Measurements from ENCODE around the gene AGO1. TPM values are rescaled to one million over a fixed set of nuclear protein-coding genes. Genes with fewer than 3 reads are reported as not detected.

The AGO1 gene
- total and polyA plus RNA-seq, 4 donors = 3.7 to 28.6 (median 13.4) TPM

DNA sequence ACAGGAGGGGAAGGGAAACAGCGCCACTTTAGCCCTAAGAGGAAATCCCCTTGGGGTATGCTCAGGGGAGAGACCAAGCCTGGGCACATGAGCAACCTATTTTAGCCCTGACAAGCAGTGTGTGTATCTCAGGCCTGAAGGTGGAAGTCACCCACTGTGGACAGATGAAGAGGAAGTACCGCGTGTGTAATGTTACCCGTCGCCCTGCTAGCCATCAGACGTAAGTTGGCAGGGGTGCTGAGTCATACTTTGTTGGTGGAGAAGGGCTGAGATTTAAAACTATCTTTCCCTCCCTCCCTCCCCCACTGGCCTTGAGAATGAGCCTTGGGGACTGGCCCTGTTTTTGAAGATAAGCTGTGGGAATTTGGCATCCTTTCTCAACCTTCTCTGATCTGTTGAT lies 11.2 kb downstream of the AGO1 start:
- H3K36me3 ChIP-seq (ENCODE audit: control insufficient read depth in 4 of 4, insufficient read depth in 4 of 4, low read length in 4 of 4) = peaks cover 9 to 35% (median 28%) of the 10 kb centered on the region in 4 donors

DNA sequence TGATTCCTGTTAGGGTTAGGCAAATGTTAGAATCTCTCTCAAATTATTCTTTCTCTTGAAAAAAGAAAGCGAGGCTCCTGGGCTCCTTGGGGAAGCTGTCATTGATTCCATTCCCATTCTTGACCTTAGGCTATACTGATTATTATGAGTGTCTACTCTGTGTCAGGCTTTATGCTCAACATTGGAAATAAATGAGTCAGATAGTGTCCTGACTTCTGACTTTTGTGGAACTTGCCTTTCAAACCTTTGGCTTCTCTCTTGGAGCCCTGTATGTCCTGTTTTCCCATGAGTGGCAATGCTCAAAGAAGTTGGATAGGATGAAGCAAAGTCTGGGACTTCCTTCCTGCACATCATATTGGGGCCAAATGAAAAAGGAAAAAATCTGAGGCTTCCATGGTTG lies 11.6 kb downstream of the AGO1 start:
- Histone ChIP-seq H3K27ac (ENCODE audit: low read depth in 1 of 2, low read length in 1 of 2) (no peak overlapping the region), H3K27me3 (ENCODE audit: control insufficient read depth in 3 of 3, insufficient read depth in 3 of 3, low read length in 2 of 3) (no peaks in the 10 kb centered on the region), H3K9me3 (ENCODE audit: control insufficient read depth in 4 of 4, insufficient read depth in 3 of 4, low read length in 3 of 4) (no peaks in the 10 kb centered on the region), H3K4me3 (no peak overlapping the region), H3K9ac (ENCODE audit: insufficient read depth in 1 of 2, low read length in 2 of 2) (no peak overlapping the region), H3K36me3 (ENCODE audit: control insufficient read depth in 4 of 4, insufficient read depth in 4 of 4, low read length in 4 of 4) (peaks cover 9 to 36% (median 27%) of the 10 kb centered on the region in 4 donors), H3K4me1 (ENCODE audit: control insufficient read depth in 5 of 5, insufficient read depth in 5 of 5, low read length in 5 of 5) (peaks cover 0 to 3% (median 0%) of the 10 kb centered on the region in 5 donors)
- ATAC-seq (ENCODE audit: insufficient read depth, low FRiP score) (no peak), DNase-seq (no peak)
- TF ChIP-seq, protein P1, sequence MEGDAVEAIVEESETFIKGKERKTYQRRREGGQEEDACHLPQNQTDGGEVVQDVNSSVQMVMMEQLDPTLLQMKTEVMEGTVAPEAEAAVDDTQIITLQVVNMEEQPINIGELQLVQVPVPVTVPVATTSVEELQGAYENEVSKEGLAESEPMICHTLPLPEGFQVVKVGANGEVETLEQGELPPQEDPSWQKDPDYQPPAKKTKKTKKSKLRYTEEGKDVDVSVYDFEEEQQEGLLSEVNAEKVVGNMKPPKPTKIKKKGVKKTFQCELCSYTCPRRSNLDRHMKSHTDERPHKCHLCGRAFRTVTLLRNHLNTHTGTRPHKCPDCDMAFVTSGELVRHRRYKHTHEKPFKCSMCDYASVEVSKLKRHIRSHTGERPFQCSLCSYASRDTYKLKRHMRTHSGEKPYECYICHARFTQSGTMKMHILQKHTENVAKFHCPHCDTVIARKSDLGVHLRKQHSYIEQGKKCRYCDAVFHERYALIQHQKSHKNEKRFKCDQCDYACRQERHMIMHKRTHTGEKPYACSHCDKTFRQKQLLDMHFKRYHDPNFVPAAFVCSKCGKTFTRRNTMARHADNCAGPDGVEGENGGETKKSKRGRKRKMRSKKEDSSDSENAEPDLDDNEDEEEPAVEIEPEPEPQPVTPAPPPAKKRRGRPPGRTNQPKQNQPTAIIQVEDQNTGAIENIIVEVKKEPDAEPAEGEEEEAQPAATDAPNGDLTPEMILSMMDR (IDR thresholded peaks at IDR 0.05; ENCODE audit: control extremely low read depth, extremely low read depth) = no peak
- 100% methylated on average over 1 of the region's 1 CpG for WGBS, 2 donors

More for the DNA sequence above, 11.2 kb downstream of the AGO1 start:
- Histone ChIP-seq H3K9ac (ENCODE audit: insufficient read depth in 1 of 2, low read length in 2 of 2) (no peak overlapping the region), H3K4me3 (no peak overlapping the region), H3K9me3 (ENCODE audit: control insufficient read depth in 4 of 4, insufficient read depth in 3 of 4, low read length in 3 of 4) (no peaks in the 10 kb centered on the region), H3K4me1 (ENCODE audit: control insufficient read depth in 5 of 5, insufficient read depth in 5 of 5, low read length in 5 of 5) (peaks cover 0 to 3% (median 0%) of the 10 kb centered on the region in 5 donors), H3K27ac (ENCODE audit: low read depth in 1 of 2, low read length in 1 of 2) (no peak overlapping the region), H3K27me3 (ENCODE audit: control insufficient read depth in 3 of 3, insufficient read depth in 3 of 3, low read length in 2 of 3) (no peaks in the 10 kb centered on the region)
- no peak for DNase-seq
- TF ChIP-seq, protein P1 (IDR thresholded peaks at IDR 0.05; ENCODE audit: control extremely low read depth, extremely low read depth) = no peak
- WGBS, 2 donors = 32 to 73% methylated on average over 6 of the region's 6 CpGs
- ATAC-seq (ENCODE audit: insufficient read depth, low FRiP score) = no peak

DNA sequence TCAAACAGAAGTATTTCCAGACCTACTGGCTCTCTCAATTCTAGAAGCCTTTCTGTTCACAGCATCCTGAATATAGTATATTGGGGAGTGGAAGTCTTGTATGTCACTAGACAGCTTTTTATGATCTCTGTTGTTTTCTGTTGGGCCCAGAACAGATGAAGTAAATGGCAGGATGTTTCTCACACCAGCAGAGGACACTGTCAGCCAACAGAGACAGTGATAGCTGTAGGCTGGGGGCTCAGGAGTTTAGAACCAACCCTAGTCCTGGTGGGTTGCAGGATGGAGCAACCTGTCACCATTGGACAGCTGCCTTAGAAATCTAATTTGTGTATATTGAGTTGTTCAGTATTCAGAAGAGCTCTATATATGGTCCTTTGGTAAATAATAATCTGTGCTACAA lies 16.9 kb downstream of the AGO1 start:
- no peak overlapping the region for H3K9ac ChIP-seq (ENCODE audit: insufficient read depth in 1 of 2, low read length in 2 of 2)
- ATAC-seq (ENCODE audit: insufficient read depth, low FRiP score) (no peak), DNase-seq (no peak)
- H3K4me3 ChIP-seq = no peak overlapping the region
- H3K27ac ChIP-seq (ENCODE audit: low read depth in 1 of 2, low read length in 1 of 2) = no peak overlapping the region
- TF ChIP-seq, protein P1 (IDR thresholded peaks at IDR 0.05; ENCODE audit: control extremely low read depth, extremely low read depth) = no peak
- no peaks in the 10 kb centered on the region for H3K27me3 ChIP-seq (ENCODE audit: control insufficient read depth in 3 of 3, insufficient read depth in 3 of 3, low read length in 2 of 3)
- peaks cover 19 to 35% (median 20%) of the 10 kb centered on the region in 4 donors for H3K36me3 ChIP-seq (ENCODE audit: control insufficient read depth in 4 of 4, insufficient read depth in 4 of 4, low read length in 4 of 4)
- no peaks in the 10 kb centered on the region for H3K9me3 ChIP-seq (ENCODE audit: control insufficient read depth in 4 of 4, insufficient read depth in 3 of 4, low read length in 3 of 4)
- no peaks in the 10 kb centered on the region for H3K4me1 ChIP-seq (ENCODE audit: control insufficient read depth in 5 of 5, insufficient read depth in 5 of 5, low read length in 5 of 5)

DNA sequence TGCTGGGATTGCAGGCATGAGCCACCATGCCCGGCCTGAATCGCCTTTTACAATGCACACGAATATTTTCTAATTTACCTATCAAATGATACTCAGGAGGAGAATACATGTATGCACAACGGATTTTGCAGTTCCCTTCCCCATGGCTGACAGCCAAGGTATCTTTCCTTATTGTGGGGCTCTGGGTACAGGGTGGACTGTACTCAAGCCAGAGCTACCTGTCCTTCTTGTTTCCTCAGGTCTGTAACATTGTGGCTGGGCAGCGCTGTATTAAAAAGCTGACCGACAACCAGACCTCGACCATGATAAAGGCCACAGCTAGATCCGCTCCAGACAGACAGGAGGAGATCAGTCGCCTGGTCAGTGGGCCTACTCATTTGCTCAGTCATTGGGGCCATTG lies 18.2 kb downstream of the AGO1 start:
- 96 to 98% methylated on average over 9 of the region's 9 CpGs for WGBS, 2 donors
- peaks cover 20 to 32% (median 23%) of the 10 kb centered on the region in 4 donors for H3K36me3 ChIP-seq (ENCODE audit: control insufficient read depth in 4 of 4, insufficient read depth in 4 of 4, low read length in 4 of 4)

More for the DNA sequence above, 18.2 kb downstream of the AGO1 start:
- Histone ChIP-seq H3K4me3 (no peak overlapping the region), H3K9ac (ENCODE audit: insufficient read depth in 1 of 2, low read length in 2 of 2) (no peak overlapping the region), H3K9me3 (ENCODE audit: control insufficient read depth in 4 of 4, insufficient read depth in 3 of 4, low read length in 3 of 4) (no peaks in the 10 kb centered on the region), H3K4me1 (ENCODE audit: control insufficient read depth in 5 of 5, insufficient read depth in 5 of 5, low read length in 5 of 5) (no peaks in the 10 kb centered on the region), H3K27ac (ENCODE audit: low read depth in 1 of 2, low read length in 1 of 2) (no peak overlapping the region), H3K27me3 (ENCODE audit: control insufficient read depth in 3 of 3, insufficient read depth in 3 of 3, low read length in 2 of 3) (no peaks in the 10 kb centered on the region)
- DNase-seq = no peak
- ATAC-seq (ENCODE audit: insufficient read depth, low FRiP score) = no peak
- TF ChIP-seq, protein P1 (IDR thresholded peaks at IDR 0.05; ENCODE audit: control extremely low read depth, extremely low read depth) = no peak
